Measurements from ENCODE around the gene SBK2.
"Not testable (repeated sequence)": the region's sequence is repeated elsewhere in the genome, so short reads cannot be mapped to it uniquely, and the experiment has no call there.

Gene SBK2

GRCh38 chr19:55534280-55534679, 2.7 kb downstream of the SBK2 start:
- not testable (repeated sequence) for DNase-seq

DNA sequence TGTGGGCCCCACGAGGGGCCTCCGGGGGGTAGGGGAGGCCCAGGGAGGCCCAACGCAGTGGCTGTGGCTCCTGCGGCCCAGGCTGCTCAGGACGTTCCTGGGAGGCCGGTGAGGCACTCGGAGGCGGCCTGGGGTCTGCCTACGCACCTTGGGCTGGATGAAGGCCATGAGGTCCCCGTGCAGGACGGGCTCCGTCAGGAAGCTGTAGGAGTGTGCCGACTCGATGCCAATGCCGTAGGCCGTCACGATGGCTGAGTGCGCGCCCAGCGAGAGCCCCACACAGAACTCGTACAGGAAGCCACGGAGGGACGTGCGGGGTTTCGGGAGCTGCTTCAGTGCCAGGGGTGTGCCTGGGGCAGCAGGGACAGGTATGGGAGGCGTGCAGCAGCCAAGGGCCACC, 5.9 kb downstream of the SBK2 start:
- no peak for DNase-seq

- no peak for DNase-seq
Observed at GRCh38 chr19:55529636-55530234, 7.2 kb downstream of the SBK2 start.

GRCh38 chr19:55528030-55528803, 8.7 kb downstream of the SBK2 start:
- no peak for DNase-seq

DNA sequence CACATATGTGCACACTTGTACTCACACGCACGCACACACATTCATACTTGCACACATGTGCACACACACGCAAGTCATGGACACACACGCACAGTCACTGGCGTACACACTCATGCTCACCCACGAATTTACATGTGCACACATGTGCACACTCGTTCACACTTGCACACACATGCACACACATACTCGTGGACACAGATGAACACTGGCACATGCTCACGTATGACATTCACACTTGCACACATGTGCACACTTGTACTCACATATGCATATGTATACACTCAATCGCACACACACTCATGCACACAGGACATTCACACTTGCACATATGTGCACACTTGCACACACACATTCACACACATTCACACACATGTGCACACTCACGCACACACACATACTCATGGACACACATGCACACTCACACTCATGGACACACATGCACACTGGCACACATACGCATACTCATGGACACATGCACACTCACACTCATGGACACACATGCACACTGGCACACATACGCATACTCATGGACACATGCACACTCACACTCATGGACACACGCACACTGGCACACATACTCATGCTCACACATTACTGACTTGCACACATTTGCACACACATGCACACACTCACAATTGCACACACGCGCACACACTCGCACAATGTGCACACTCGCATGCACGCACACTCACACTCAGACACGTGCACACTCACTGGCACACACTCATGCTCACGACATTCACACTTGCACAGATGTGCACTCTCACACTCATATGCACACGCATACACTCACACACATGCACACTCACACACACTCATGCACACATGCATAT, 9.5 kb downstream of the SBK2 start:
- no peak for DNase-seq

DNA sequence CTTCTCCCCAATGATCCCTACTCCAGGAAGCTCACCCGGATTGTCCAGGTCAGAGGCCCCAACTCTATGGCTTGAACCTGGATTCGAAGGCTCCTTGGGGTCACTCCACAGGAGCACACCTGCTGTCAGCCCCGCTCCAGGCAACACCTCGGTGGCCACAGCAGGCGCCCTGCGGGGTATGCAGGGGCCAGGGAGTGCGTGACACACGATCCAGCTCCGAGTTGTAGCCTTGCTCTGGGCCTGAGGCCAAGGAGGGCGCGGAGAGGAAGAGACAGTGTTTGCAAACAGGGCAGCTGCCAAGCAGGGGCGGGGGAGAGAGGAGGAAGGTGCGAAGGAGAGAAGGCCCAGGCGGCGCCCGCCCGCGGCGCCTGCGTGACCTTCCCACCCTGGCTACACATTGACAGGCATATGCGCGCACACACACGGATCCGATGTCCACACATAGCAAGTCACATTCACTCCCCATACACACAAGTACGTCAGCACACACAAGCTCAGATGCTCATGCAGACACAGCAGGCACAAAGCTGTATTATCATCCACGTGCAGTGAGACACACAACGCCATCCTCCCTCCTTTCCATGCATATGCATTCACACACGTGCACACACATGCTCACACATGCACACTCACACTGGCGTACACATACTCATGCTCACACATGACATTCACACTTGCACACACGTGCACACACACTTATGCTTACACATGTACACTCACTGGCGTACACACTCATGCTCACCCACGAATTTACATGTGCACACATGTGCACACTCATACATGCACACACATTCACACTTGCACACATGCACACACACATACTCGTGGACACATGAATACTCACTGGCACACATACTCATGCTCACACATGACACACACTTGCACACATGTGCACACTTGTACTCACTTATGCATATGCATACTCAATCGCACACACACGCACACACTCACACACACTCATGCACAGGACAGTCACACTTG, 10.4 kb downstream of the SBK2 start:
- DNase-seq = peak; percentile 30

GRCh38 chr19:55525289-55526101, 11.4 kb downstream of the SBK2 start:
- DNase-seq = no peak

- no peak for DNase-seq
Observed at GRCh38 chr19:55520691-55521292, 16.1 kb downstream of the SBK2 start.

DNA sequence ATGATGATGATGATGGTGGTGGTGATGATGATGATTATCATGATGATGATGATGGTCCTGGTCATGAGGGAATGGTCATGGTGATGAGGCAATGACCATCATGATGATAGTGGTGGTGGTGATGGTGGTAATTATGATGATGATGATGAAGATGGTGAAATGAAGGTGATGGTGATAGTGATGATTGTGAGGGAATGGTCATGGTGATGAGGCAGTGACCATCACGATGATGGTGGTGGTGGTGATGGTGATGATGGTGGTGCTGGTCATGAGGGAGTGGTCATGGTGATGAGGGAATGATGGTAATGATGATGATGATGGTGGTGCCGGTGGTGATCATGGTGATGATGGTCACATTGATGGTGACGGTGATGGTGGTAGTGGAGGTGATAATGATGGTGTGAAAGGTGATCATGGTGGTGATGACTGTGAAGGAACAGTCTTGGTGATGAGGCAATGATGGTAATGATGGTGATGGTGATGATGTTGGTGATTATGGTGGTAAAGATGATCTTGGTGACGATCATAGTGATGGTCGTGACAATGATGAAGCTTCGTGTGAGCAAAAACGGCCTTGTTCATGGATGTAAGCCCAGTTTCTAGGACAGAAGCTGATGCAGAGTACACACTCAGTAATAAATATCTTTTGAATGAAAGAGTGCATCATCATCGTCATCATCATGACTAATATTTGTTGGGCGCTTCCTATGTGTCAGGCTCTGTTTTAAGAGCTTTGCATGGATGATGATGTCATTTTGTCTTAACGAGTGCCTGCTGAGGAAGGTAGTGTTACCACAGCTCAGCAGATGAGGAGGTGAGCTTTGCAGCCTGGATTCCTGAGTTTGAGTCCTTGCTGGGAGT, 17.3 kb downstream of the SBK2 start:
- DNase-seq = no peak

DNA sequence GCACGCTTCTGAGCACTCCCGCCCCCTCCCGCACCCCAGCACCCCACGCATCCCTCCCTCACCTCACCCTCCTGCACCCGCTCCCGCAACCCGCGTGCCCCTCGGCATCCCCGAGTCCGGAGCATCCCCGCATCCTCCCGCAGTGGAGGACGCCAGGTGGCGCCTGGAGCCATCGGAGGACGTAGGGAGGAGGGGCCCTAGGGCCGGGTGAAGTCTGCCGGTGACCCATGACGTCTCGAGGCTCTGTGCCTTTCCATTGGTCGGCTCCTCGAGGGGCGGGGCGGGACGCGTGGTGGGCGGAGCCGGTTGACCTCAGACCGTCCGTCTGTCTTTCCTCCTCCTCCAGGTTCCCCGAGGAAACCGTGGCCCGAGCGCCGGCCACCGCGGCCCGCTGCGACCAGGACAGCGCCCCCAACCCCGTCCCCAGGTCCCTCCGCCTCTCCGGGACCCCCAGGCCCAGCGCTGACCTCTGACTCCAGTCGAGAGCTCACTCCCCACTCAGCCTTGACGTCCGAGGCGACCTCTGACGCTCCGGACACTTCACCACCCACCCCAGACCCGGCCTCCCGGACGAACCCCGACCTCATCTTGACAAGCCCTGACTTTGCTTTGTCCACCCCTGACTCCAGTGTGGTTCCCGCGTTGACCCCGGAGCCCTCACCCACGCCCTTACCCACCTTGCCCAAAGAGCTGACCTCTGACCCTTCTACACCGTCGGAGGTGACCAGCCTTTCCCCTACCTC, 19.9 kb downstream of the SBK2 start:
- peak; percentile 90 for DNase-seq

- DNase-seq = no peak
Observed at GRCh38 chr19:55508120-55508519, 28.8 kb downstream of the SBK2 start.

- DNase-seq = no peak
Observed at GRCh38 chr19:55504981-55505380, 32.0 kb downstream of the SBK2 start.

GRCh38 chr19:55504252-55504603, 32.7 kb downstream of the SBK2 start:
- no peak for DNase-seq

- DNase-seq = peak; percentile 91
Observed at GRCh38 chr19:55503502-55504251, 33.3 kb downstream of the SBK2 start.

- no peak for DNase-seq
Observed at GRCh38 chr19:55503157-55503501, 33.8 kb downstream of the SBK2 start.

DNA sequence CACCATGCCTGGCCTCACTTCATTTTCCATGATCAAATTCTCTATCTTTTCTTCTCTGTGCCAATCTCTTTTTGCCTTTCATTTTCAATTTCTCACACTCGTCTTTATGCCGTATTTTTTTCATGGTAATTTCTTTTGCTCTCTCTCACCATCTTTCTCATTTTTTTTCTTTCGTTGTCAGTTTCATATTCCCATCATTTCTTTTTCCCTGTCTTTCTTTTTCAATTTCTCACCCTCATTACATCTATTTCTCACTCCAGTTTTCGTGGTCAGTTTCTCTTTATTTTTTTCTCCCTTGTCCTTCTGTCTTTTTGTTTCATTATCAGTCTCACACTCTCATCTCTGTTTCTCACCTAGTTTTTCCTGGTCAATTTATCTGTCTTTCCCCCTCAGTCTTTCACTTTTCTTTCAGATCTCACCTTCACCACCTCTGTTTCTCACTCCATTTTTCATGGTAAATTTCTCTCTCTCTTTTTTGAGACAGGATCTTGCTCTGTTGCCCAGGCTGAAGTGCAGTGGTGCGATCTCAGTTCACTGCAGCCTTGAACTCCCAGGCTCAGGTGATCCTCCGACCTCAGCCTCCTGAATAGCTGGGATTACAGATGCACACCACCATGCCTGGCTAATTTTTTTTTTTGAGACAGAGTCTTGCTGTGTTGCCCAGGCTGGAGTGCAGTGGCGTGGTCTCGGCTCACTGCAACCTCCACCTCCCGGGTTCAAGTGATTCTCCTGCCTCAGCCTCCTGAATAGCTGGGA, 34.6 kb downstream of the SBK2 start:
- DNase-seq = no peak

- DNase-seq = no peak
Observed at GRCh38 chr19:55500368-55500952, 36.5 kb downstream of the SBK2 start.
